ENCODE measurements around the gene PTGFRN.

The PTGFRN gene

DNA sequence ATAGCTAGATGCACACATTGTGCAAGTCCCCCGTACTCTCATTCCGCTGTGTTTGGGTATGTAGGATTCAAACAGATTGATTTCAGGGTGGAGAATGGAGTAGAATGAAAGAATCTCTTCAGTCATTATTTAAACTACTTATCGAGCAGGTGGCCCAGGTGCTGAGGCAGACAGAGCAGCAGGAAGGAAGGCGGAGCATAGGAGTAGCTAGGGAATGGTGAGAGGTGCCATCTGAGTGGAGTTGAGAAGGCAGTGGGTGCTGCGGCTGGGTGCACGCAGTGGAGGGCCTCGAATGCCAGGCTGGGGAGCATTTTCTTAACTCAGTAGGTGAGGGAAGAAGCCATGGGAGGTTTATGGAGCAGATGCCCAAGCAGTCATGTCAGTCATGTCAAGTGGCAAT, 46.7 kb downstream of the PTGFRN start:
- ChIA-PET CTCF (no interaction called here), POLR2A (no interaction called here)
- no peak for DNase-seq (ENCODE audit: low read depth, low spot score)
- TF ChIP-seq, protein P1, sequence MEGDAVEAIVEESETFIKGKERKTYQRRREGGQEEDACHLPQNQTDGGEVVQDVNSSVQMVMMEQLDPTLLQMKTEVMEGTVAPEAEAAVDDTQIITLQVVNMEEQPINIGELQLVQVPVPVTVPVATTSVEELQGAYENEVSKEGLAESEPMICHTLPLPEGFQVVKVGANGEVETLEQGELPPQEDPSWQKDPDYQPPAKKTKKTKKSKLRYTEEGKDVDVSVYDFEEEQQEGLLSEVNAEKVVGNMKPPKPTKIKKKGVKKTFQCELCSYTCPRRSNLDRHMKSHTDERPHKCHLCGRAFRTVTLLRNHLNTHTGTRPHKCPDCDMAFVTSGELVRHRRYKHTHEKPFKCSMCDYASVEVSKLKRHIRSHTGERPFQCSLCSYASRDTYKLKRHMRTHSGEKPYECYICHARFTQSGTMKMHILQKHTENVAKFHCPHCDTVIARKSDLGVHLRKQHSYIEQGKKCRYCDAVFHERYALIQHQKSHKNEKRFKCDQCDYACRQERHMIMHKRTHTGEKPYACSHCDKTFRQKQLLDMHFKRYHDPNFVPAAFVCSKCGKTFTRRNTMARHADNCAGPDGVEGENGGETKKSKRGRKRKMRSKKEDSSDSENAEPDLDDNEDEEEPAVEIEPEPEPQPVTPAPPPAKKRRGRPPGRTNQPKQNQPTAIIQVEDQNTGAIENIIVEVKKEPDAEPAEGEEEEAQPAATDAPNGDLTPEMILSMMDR (IDR thresholded peaks at IDR 0.05; ENCODE audit: insufficient read depth, low read length, missing control alignments), result no peak
- H3K4me3 ChIP-seq (ENCODE audit: low read depth, low read length), result no peak overlapping the region

GRCh38 chr1:116957646-116958045, 47.9 kb downstream of the PTGFRN start:
- CTCF ChIA-PET, result no interaction called here
- POLR2A ChIA-PET, result no interaction called here
- TF ChIP-seq, protein P1 (IDR thresholded peaks at IDR 0.05; ENCODE audit: insufficient read depth, low read length, missing control alignments), result no peak
- H3K4me3 ChIP-seq (ENCODE audit: low read depth, low read length), result no peak overlapping the region
- DNase-seq (ENCODE audit: low read depth, low spot score), result no peak

DNA sequence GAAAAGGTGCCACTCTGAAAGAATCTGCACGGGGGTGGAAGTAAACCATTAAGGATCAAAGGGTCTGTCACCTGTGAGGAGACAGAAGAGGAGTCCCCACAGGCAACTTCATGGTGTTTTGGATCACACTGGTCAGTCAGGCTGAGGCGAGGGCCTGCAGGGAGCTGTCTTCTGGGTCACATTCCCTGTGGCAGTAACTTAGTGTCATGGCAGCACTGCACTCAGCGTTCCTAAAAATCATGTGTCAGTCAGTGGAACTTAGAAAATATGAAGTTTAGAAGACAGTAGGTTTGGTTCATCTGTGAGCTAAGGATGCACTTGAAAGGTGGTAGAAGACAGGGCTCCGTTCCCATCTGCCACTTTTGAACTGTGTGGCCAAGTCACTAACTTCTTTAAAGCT, 48.4 kb downstream of the PTGFRN start:
- TF ChIP-seq, protein P1 (IDR thresholded peaks at IDR 0.05; ENCODE audit: insufficient read depth, low read length, missing control alignments), result no peak
- no peak for DNase-seq (ENCODE audit: low read depth, low spot score)
- CTCF ChIA-PET, result no interaction called here
- POLR2A ChIA-PET, result no interaction called here
- no peak overlapping the region for H3K4me3 ChIP-seq (ENCODE audit: low read depth, low read length)

DNA sequence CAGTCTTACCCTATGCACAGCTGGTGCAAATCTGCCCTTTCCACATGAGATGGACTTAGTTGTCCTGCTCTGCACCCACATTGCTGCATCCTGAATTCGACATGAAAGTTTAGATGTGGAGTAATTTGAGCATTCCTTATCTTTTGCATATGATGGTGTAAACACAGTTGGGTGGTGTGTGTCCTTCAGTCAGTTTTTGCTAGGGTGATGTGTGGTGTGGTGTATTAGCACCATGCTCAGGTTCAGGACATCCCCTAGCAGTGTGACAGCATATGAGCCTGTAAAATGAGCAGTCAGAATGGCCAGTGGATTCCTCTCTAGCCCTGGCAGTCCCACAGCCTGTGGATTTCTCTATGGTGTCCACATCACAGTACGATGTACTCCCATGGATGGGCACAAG, 49.3 kb downstream of the PTGFRN start:
- no peak for DNase-seq (ENCODE audit: low read depth, low spot score)
- POLR2A ChIA-PET, result no interaction called here
- no peak overlapping the region for H3K4me3 ChIP-seq (ENCODE audit: low read depth, low read length)
- TF ChIP-seq, protein P1 (IDR thresholded peaks at IDR 0.05; ENCODE audit: insufficient read depth, low read length, missing control alignments), result no peak
- CTCF ChIA-PET, result no interaction called here

DNA sequence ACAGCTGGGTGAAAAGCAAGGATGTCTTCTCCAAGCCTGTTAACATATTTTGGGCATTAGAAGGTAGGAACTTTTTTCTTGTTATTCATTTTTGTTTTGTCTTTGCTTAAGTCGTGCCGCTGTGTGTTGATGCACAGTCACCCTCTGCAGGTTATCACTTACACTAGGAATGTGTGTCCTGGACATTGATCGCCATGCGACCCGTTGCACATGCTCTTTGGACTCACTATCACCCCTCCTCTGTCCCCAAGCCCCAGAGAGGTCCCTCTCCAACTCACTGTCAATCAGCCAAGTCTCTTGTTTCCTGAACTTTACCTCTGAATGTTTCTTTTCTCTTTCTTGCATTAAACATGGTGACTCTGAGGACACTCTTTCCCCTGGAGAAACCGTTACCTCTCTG, 51.9 kb downstream of the PTGFRN start:
- CTCF ChIA-PET, result no interaction called here
- no peak overlapping the region for H3K4me3 ChIP-seq (ENCODE audit: low read depth, low read length)
- TF ChIP-seq, protein P1 (IDR thresholded peaks at IDR 0.05; ENCODE audit: insufficient read depth, low read length, missing control alignments), result no peak
- no peak for DNase-seq (ENCODE audit: low read depth, low spot score)
- POLR2A ChIA-PET, result no interaction called here

DNA sequence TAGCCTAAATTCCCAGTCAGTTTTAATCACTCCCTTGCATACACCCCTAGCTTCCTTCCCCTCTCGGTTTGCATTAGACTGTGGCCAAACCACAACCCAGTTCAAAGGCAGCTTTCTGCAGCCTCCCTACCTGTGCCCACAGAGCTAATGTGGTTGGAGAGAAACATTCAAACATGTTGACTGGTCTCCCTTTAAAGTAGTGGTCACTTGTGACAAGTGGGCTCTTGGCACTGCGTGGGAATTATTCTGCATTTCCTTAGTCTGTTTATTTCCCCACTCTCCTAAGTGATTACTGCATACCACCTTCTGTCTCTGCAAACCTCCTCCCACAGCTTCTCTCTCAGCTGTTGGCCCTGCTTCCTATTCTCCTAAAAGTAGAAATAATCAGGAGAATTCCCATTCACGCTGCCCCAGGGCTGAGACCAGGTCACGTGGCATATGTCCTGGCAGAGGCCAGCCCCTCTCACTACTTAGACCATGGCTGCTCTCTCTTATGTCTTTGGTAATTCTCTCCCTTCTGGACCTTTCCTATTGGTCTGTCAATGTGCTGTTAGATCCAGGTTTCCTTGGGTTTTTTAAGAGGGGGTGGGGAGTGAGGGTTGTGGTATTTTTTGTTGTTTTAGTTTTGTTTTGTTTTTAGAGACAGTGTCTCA, 53.4 kb downstream of the PTGFRN start:
- H3K4me3 ChIP-seq (ENCODE audit: low read depth, low read length), result no peak overlapping the region
- DNase-seq (ENCODE audit: low read depth, low spot score), result no peak
- CTCF ChIA-PET, result no interaction called here
- TF ChIP-seq, protein P1 (IDR thresholded peaks at IDR 0.05; ENCODE audit: insufficient read depth, low read length, missing control alignments), result no peak
- POLR2A ChIA-PET, result no interaction called here

Data from AG04449 (cell line).